Loucy (cell line): ENCODE results near the gene MS4A15.

Experiments used
- H2AFZ ChIP-seq: fragments of 200-600 bp; sonication (generic); 2 replicates; pipeline ENCODE4 v1.6.0; 2016; ENCODE audit warnings: antibody characterized with exemption, mild to moderate bottlenecking, low read length, moderate library complexity
- H3F3A ChIP-seq: fragments of 200-600 bp; 2 replicates; pipeline ENCODE4 v1.6.0; 2016; ENCODE audit warnings: antibody characterized with exemption, low read depth, mild to moderate bottlenecking
- H3K27me3 ChIP-seq: fragments of 200-600 bp; sonication (generic); 2 replicates; pipeline ENCODE4 v1.6.1; 2014; ENCODE audit warnings: low read length, mild to moderate bottlenecking; ENCODE audit not compliant: insufficient read depth, poor library complexity, severe bottlenecking
- H3K36me3 ChIP-seq: fragments of 200-600 bp; sonication (generic); 2 replicates; pipeline ENCODE4 v1.6.1; 2016; ENCODE audit warnings: low read length; ENCODE audit not compliant: insufficient read depth
- H3K4me1 ChIP-seq: fragments of 200-600 bp; sonication (generic); 2 replicates; pipeline ENCODE4 v1.5.1; 2014; ENCODE audit warnings: low read length, mild to moderate bottlenecking; ENCODE audit not compliant: insufficient read depth, poor library complexity, severe bottlenecking
- H3K4me2 ChIP-seq: fragments of 200-600 bp; sonication (generic); 2 replicates; pipeline ENCODE4 v1.6.0; 2014; ENCODE audit warnings: antibody characterized with exemption, low read length, low read depth, mild to moderate bottlenecking; ENCODE audit not compliant: poor library complexity, severe bottlenecking
- H3K4me3 ChIP-seq: fragments of 200-600 bp; sonication (generic); 2 replicates; pipeline ENCODE4 v1.5.1; 2014; ENCODE audit warnings: low read length, mild to moderate bottlenecking, mixed read lengths; ENCODE audit not compliant: poor library complexity, severe bottlenecking
- H3K79me2 ChIP-seq: fragments of 200-600 bp; sonication (generic); 2 replicates; pipeline ENCODE4 v1.6.1; 2014; ENCODE audit warnings: low read length; ENCODE audit not compliant: insufficient read depth
- H3K9ac ChIP-seq: fragments of 200-600 bp; sonication (generic); 2 replicates; pipeline ENCODE4 v1.6.0; 2014; ENCODE audit warnings: mild to moderate bottlenecking, low read depth, low read length, moderate library complexity; ENCODE audit not compliant: poor library complexity, severe bottlenecking
- H3K9me2 ChIP-seq: fragments of 200-600 bp; sonication (generic); replicated peaks from 2 replicates; pipeline ENCODE4 v1.6.1; 2016; ENCODE audit warnings: low read depth, low read length, mixed read lengths
- H3K9me3 ChIP-seq: fragments of 200-600 bp; sonication (generic); 2 replicates; pipeline ENCODE4 v1.6.1; 2014; ENCODE audit warnings: mild to moderate bottlenecking, antibody characterized with exemption, low read length, low read depth; ENCODE audit not compliant: insufficient read depth
- H4K20me1 ChIP-seq: fragments of 200-600 bp; sonication (generic); 2 replicates; pipeline ENCODE4 v1.6.0; 2014; ENCODE audit warnings: antibody characterized with exemption, low read length, mild to moderate bottlenecking; ENCODE audit not compliant: insufficient read depth, poor library complexity, severe bottlenecking
- EZH2phosphoT487 ChIP-seq: fragments of 200-600 bp; IDR thresholded peaks from 2 replicates; pipeline ENCODE4 v1.6.1; 2018; ENCODE audit warnings: antibody characterized with exemption, mild to moderate bottlenecking, moderate library complexity, borderline replicate concordance
- TF ChIP-seq, protein P1 (sequence below): fragments of 200-600 bp; sonication (generic); conservative IDR thresholded peaks from 2 replicates; pipeline ENCODE4 v1.5.1; 2014; ENCODE audit warnings: mild to moderate bottlenecking, antibody characterized with exemption, low read length

Gene MS4A15, protein sequence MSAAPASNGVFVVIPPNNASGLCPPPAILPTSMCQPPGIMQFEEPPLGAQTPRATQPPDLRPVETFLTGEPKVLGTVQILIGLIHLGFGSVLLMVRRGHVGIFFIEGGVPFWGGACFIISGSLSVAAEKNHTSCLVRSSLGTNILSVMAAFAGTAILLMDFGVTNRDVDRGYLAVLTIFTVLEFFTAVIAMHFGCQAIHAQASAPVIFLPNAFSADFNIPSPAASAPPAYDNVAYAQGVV

DNA sequence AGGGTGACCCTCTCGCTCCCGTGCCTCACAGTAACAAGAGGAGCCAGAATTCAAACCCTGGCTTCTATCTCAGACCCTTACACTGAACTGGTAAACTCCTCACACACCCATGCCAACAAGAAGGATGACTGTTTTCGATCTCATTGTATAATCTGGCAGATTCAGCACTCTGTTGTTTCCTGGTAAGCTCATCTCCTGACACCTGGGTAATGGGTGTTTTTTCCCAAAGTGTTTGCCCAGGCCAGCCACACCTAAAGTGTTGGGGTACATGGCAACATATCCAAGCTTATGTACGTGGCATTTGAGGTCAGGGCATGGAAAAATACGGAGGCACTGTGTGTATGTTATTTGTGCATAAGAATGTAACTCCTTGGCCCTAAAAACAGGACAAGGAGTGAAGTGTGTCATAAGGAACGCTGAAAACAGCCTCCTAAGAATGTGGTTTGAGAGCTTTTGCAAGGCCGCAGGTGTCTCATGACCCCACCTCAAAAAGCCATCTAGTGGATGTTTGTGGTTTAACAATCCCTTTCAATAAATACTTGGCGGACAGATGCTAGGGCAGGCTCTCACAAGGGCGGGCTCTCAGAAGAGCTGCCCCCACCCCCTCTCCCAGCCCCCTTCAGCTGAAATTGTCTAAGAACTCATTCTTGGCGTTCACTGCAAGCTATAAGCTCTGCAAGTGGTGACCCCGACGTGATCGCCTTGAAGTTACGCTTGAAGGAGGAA, at the start of gene MS4A15:
Gene MS4A15 (plus strand): TSS at position 561 of the 726 bp plus-strand sequence. CDS start 6,867 bp downstream, outside the sequence.
- Histone ChIP-seq H3K4me1 (no peaks in the 10 kb centered on the region), H3K27me3 (no peaks in the 10 kb centered on the region), H3K4me3 (no peak within 1 kb of the TSS), H3K36me3 (no peaks in the 10 kb centered on the region), H3F3A (no peaks in the 10 kb centered on the region), H3K9me2 (no peaks in the 10 kb centered on the region), H2AFZ (no peak within 1 kb of the TSS), H3K9ac (no peak within 1 kb of the TSS), H3K9me3 (no peaks in the 10 kb centered on the region), H4K20me1 (no peaks in the 10 kb centered on the region), H3K79me2 (no peaks in the 10 kb centered on the region), H3K4me2 (no peak within 1 kb of the TSS)
- TF ChIP-seq, protein P1, sequence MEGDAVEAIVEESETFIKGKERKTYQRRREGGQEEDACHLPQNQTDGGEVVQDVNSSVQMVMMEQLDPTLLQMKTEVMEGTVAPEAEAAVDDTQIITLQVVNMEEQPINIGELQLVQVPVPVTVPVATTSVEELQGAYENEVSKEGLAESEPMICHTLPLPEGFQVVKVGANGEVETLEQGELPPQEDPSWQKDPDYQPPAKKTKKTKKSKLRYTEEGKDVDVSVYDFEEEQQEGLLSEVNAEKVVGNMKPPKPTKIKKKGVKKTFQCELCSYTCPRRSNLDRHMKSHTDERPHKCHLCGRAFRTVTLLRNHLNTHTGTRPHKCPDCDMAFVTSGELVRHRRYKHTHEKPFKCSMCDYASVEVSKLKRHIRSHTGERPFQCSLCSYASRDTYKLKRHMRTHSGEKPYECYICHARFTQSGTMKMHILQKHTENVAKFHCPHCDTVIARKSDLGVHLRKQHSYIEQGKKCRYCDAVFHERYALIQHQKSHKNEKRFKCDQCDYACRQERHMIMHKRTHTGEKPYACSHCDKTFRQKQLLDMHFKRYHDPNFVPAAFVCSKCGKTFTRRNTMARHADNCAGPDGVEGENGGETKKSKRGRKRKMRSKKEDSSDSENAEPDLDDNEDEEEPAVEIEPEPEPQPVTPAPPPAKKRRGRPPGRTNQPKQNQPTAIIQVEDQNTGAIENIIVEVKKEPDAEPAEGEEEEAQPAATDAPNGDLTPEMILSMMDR = peak; percentile 67
- TF ChIP-seq EZH2phosphoT487 = no peak

DNA sequence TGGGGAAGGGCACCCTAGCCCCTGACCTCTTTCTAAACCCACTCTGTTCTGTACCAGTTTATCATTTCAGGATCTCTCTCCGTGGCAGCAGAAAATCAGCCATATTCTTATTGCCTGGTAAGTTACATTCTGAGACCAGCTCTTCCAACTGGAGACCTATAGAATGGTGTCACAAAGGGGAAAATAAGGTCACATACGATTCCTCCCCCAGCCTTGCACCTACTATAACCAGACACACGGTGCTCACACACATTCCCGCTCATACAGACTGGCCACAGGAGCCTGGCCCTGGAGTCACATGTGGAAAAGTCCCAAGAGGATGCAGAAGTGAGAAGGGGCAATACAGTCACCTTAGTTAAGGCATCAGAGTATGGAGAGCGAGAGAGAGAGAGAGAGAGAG, 49.7 kb upstream of the MS4A15 start:
- Histone ChIP-seq H3K9me3 (no peaks in the 10 kb centered on the region), H3K4me1 (no peaks in the 10 kb centered on the region), H4K20me1 (no peaks in the 10 kb centered on the region), H2AFZ (no peak overlapping the region), H3K79me2 (no peaks in the 10 kb centered on the region), H3K4me3 (no peak overlapping the region), H3K4me2 (no peak overlapping the region), H3F3A (no peaks in the 10 kb centered on the region), H3K27me3 (no peaks in the 10 kb centered on the region), H3K9ac (no peak overlapping the region), H3K9me2 (no peaks in the 10 kb centered on the region), H3K36me3 (no peaks in the 10 kb centered on the region)
- TF ChIP-seq, protein P1 = no peak
- TF ChIP-seq EZH2phosphoT487 = no peak

DNA sequence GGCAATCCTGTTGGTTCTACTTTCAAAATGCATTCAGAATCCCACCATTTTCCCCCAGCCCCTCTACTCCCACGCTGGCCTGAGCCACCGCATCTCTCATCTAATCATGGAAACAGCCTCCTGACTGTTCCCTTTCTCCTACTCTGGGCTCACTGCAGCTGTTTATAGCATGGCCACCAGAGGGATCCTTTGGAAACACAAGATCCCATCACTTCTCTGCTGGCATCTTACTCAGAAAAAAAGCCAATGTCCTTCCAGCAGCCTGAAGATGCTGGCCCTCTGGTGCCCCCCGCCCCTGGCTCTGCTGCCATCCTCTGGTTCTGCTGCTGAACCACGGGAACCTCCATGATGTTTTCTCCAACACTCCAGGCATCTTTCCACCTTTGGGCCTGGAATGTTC, 46.2 kb upstream of the MS4A15 start:
- H3K4me1 ChIP-seq = no peaks in the 10 kb centered on the region
- no peak overlapping the region for H3K4me3 ChIP-seq

More for the DNA sequence above, 46.2 kb upstream of the MS4A15 start:
- Histone ChIP-seq H3K27me3 (no peaks in the 10 kb centered on the region), H3K4me2 (no peak overlapping the region), H3K9me2 (no peaks in the 10 kb centered on the region), H3K36me3 (no peaks in the 10 kb centered on the region), H3K9me3 (no peaks in the 10 kb centered on the region), H3K79me2 (no peaks in the 10 kb centered on the region), H2AFZ (no peak overlapping the region), H3K9ac (no peak overlapping the region), H3F3A (no peaks in the 10 kb centered on the region), H4K20me1 (no peaks in the 10 kb centered on the region)
- no peak for TF ChIP-seq EZH2phosphoT487
- TF ChIP-seq, protein P1 = no peak
